ENCODE data around the gene PIP5K1C.

PIP5K1C gene

GRCh38 chr19:3730457-3730958, 30.2 kb upstream of the PIP5K1C start:
- Histone ChIP-seq H3K4me1 (ENCODE audit: insufficient read depth, low read length) (no peaks in the 10 kb centered on the region), H3K4me2 (ENCODE audit: insufficient read depth, low read length) (no peak overlapping the region), H3K27me3 (ENCODE audit: insufficient read depth, low read length, poor library complexity) (no peaks in the 10 kb centered on the region), H3K9ac (ENCODE audit: low read depth, low read length) (no peak overlapping the region), H3K36me3 (ENCODE audit: insufficient read depth, low read length) (no peaks in the 10 kb centered on the region), H3K9me3 (ENCODE audit: insufficient read depth, low read length, severe bottlenecking) (no peaks in the 10 kb centered on the region), H3K4me3 (ENCODE audit: low read depth in 1 of 2, low read length in 2 of 2) (no peak overlapping the region), H3K27ac (ENCODE audit: low read length) (no peak overlapping the region), H3K79me2 (ENCODE audit: insufficient read depth, low read length) (no peaks in the 10 kb centered on the region), H4K20me1 (ENCODE audit: insufficient read depth, low read length) (no peaks in the 10 kb centered on the region), H2AFZ (ENCODE audit: low read depth, low read length) (no peak overlapping the region)
- DNase-seq (no peak), ATAC-seq (ENCODE audit: insufficient read depth, low read depth) (no peak)
- TF ChIP-seq EZH2 (IDR thresholded peaks at IDR 0.05; ENCODE audit: borderline replicate concordance, low read depth, low read length, severe bottlenecking) (no peak), CTCF (IDR thresholded peaks at IDR 0.05; ENCODE audit: borderline replicate concordance, extremely low read depth, low read length, poor library complexity, severe bottlenecking) (no peak)

GRCh38 chr19:3725640-3726310, 25.5 kb upstream of the PIP5K1C start:
- Histone ChIP-seq H4K20me1 (ENCODE audit: insufficient read depth, low read length) (no peaks in the 10 kb centered on the region), H2AFZ (ENCODE audit: low read depth, low read length) (no peak overlapping the region), H3K4me3 (ENCODE audit: low read depth in 1 of 2, low read length in 2 of 2) (no peak overlapping the region), H3K9me3 (ENCODE audit: insufficient read depth, low read length, severe bottlenecking) (no peaks in the 10 kb centered on the region), H3K79me2 (ENCODE audit: insufficient read depth, low read length) (no peaks in the 10 kb centered on the region), H3K9ac (ENCODE audit: low read depth, low read length) (no peak overlapping the region), H3K4me1 (ENCODE audit: insufficient read depth, low read length) (peaks cover 3% of the 10 kb centered on the region; the same call in 1 of the 2 replicates), H3K4me2 (ENCODE audit: insufficient read depth, low read length) (no peak overlapping the region), H3K27ac (ENCODE audit: low read length) (no peak overlapping the region), H3K27me3 (ENCODE audit: insufficient read depth, low read length, poor library complexity) (peaks cover 23% of the 10 kb centered on the region), H3K36me3 (ENCODE audit: insufficient read depth, low read length) (no peaks in the 10 kb centered on the region)
- DNase-seq, result no peak
- TF ChIP-seq CTCF (IDR thresholded peaks at IDR 0.05; ENCODE audit: borderline replicate concordance, extremely low read depth, low read length, poor library complexity, severe bottlenecking), result no peak
- TF ChIP-seq EZH2 (IDR thresholded peaks at IDR 0.05; ENCODE audit: borderline replicate concordance, low read depth, low read length, severe bottlenecking), result no peak
- ATAC-seq (ENCODE audit: insufficient read depth, low read depth), result no peak

GRCh38 chr19:3725121-3725520, 24.9 kb upstream of the PIP5K1C start:
- Histone ChIP-seq H3K9ac (ENCODE audit: low read depth, low read length) (no peak overlapping the region), H3K9me3 (ENCODE audit: insufficient read depth, low read length, severe bottlenecking) (no peaks in the 10 kb centered on the region), H3K79me2 (ENCODE audit: insufficient read depth, low read length) (no peaks in the 10 kb centered on the region), H3K4me3 (ENCODE audit: low read depth in 1 of 2, low read length in 2 of 2) (no peak overlapping the region), H2AFZ (ENCODE audit: low read depth, low read length) (no peak overlapping the region), H3K36me3 (ENCODE audit: insufficient read depth, low read length) (no peaks in the 10 kb centered on the region), H3K4me2 (ENCODE audit: insufficient read depth, low read length) (no peak overlapping the region), H4K20me1 (ENCODE audit: insufficient read depth, low read length) (no peaks in the 10 kb centered on the region), H3K4me1 (ENCODE audit: insufficient read depth, low read length) (peaks cover 3% of the 10 kb centered on the region; the same call in 1 of the 2 replicates), H3K27ac (ENCODE audit: low read length) (no peak overlapping the region), H3K27me3 (ENCODE audit: insufficient read depth, low read length, poor library complexity) (peaks cover 27% of the 10 kb centered on the region)
- TF ChIP-seq EZH2 (IDR thresholded peaks at IDR 0.05; ENCODE audit: borderline replicate concordance, low read depth, low read length, severe bottlenecking) (no peak), CTCF (IDR thresholded peaks at IDR 0.05; ENCODE audit: borderline replicate concordance, extremely low read depth, low read length, poor library complexity, severe bottlenecking) (no peak)
- no peak for DNase-seq
- no peak for ATAC-seq (ENCODE audit: insufficient read depth, low read depth)
